Bronchial epithelial cell (primary cell): ENCODE results near the gene CD3E. TPM values are rescaled to one million over a fixed set of nuclear protein-coding genes. Genes with fewer than 3 reads are reported as not detected.

Experiments used
- DNase-seq: peaks from one replicate; pipeline ENCODE4 v3.0.0-alpha.2; 2010; ENCODE audit warnings: low read depth
- FAIRE-seq: peaks from 2 replicates; lab custom pipeline; 2011; peaks lifted over from hg19 to GRCh38; lab: Jason Lieb, UNC
- H3K27me3 ChIP-seq: 2 replicates; pipeline ENCODE4 v1.5.1; 2011; ENCODE audit warnings: low read length; ENCODE audit not compliant: control insufficient read depth, insufficient read depth
- H3K36me3 ChIP-seq: 2 replicates; pipeline ENCODE4 v1.5.1; 2011; ENCODE audit warnings: low read length; ENCODE audit not compliant: control insufficient read depth, insufficient read depth
- H3K4me3 ChIP-seq: 2 replicates; pipeline ENCODE4 v1.5.1; 2011; ENCODE audit warnings: mild to moderate bottlenecking, low read depth, low read length, control low read depth
- CTCF ChIP-seq: IDR thresholded peaks from 2 replicates; pipeline ENCODE4 v1.5.1; 2011; ENCODE audit warnings: mild to moderate bottlenecking, moderate library complexity, low read length, control low read depth, inconsistent platforms; ENCODE audit not compliant: insufficient read depth, severe bottlenecking
- total RNA-seq: library from RNA; depleted of rRNA; stranded (reverse); fragments of >200 nt; gene quantifications from 2 replicates; pipeline ENCODE4 v1.2.1, GENCODE V29; 2014

The CD3E gene
- total RNA-seq, 1 donor from 2014 or later: not detected

GRCh38 chr11:118310781-118311485 is 6.4 kb downstream of the CD3E start:
- Histone ChIP-seq H3K36me3 (no peaks in the 10 kb centered on the region), H3K27me3 (no peaks in the 10 kb centered on the region), H3K4me3 (no peak overlapping the region)
- no peak for TF ChIP-seq CTCF
- FAIRE-seq (no peak), DNase-seq (no peak)

GRCh38 chr11:118311518-118311917 is 7.0 kb downstream of the CD3E start:
- Histone ChIP-seq H3K4me3 (no peak overlapping the region), H3K36me3 (no peaks in the 10 kb centered on the region), H3K27me3 (no peaks in the 10 kb centered on the region)
- no peak for TF ChIP-seq CTCF
- FAIRE-seq (no peak), DNase-seq (peak; percentile 33)

- DNase-seq: no peak
- no peaks in the 10 kb centered on the region for H3K27me3 ChIP-seq
- TF ChIP-seq CTCF: no peak
- FAIRE-seq: no peak
- H3K4me3 ChIP-seq: no peak overlapping the region
- H3K36me3 ChIP-seq: no peaks in the 10 kb centered on the region
Measured at GRCh38 chr11:118312328-118312727, 7.8 kb downstream of the CD3E start.

- DNase-seq (no peak), FAIRE-seq (no peak)
- TF ChIP-seq CTCF: no peak
- Histone ChIP-seq H3K4me3 (no peak overlapping the region), H3K27me3 (no peaks in the 10 kb centered on the region), H3K36me3 (no peaks in the 10 kb centered on the region)
Measured at GRCh38 chr11:118313242-118313641, 8.7 kb downstream of the CD3E start.

GRCh38 chr11:118314988-118315411 is 10.5 kb downstream of the CD3E start:
- H3K27me3 ChIP-seq: no peaks in the 10 kb centered on the region
- no peak for TF ChIP-seq CTCF
- DNase-seq (peak; percentile 31), FAIRE-seq (no peak)
- no peaks in the 10 kb centered on the region for H3K36me3 ChIP-seq
- H3K4me3 ChIP-seq: no peak overlapping the region

GRCh38 chr11:118318124-118318523 is 13.6 kb downstream of the CD3E start:
- H3K36me3 ChIP-seq: no peaks in the 10 kb centered on the region
- DNase-seq: no peak
- H3K27me3 ChIP-seq: no peaks in the 10 kb centered on the region
- TF ChIP-seq CTCF: no peak
- H3K4me3 ChIP-seq: no peak overlapping the region
- no peak for FAIRE-seq
